EH (cell line): ENCODE data around the gene BAHCC1.

Experiments
- DNase-seq: peaks from one replicate; pipeline ENCODE4 v3.0.0-alpha.2; 2015; ENCODE audit warnings: low read depth

Gene BAHCC1

GRCh38 chr17:81443269-81443668 lies 48.0 kb downstream of the BAHCC1 start:
- no peak for DNase-seq

- no peak for DNase-seq
These were observed 49.5 kb downstream of the BAHCC1 start for GRCh38 chr17:81444610-81445339.

DNA sequence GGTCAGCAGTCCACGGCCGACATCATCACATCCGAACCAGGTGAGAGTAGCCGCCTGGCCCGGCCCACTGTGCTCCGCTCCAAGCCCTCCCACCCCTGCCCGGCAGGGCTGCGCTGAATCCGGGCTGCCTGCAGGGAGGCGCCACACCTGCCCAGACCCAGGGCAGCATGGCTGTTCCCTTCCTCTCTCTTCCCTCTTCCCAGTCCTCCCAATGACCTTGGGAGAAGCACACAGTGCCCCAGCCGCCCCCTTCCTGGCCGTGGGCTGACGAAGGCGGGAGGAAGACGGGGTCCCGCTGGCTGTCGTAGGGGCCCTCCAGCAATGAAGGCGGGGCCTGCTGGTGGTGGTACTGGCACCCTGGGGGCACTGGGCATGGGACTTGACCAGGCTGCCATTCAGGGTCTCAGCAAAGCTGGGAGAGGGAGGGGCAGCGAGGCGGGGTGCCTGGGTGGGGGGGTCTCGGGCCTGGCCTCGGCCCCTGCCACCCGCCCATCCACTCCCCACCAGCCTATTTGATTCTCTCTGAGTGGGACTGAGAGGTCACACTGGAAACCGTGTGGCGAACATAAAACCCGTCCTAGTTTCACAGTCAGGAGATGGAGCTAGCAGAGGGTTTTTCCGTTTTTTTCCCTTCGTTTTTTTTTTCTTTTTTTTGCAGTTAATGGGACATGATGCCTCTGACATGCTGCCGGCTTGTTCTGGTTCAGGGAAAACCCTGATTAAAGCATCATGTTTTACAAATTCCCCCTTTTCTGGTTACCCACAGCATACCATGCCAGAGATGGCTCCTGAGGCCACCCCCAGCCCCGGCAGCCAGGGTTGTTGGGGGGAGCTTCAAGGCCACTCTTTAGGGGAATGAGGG lies 50.6 kb downstream of the BAHCC1 start:
- no peak for DNase-seq

- no peak for DNase-seq
These were observed 52.2 kb downstream of the BAHCC1 start for GRCh38 chr17:81447331-81447933.

- no peak for DNase-seq
These were observed 53.2 kb downstream of the BAHCC1 start for GRCh38 chr17:81448442-81448841.

GRCh38 chr17:81448950-81449349 lies 53.7 kb downstream of the BAHCC1 start:
- DNase-seq, result no peak

GRCh38 chr17:81449351-81449750 lies 54.1 kb downstream of the BAHCC1 start:
- no peak for DNase-seq

DNA sequence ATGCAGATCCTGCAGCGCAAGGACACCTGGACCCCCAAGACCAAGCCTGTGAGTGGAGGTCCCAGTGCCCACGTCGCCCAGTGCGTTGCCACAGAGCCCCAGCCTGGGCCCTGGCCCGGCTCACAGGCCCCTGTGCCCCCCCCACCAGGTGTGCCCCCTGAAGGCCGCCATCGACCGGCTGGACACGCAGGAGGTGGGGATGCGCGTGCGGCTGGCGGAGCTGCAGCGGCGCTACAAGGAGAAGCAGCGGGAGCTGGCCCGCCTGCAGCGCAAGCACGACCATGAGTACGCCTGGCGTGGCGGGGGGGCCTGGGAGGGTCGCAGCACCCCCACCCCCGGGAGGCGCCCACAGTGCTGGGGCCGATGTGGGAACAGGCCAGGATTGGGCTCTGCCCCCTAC lies 56.6 kb downstream of the BAHCC1 start:
- DNase-seq, result no peak

- no peak for DNase-seq
These were observed 57.3 kb downstream of the BAHCC1 start for GRCh38 chr17:81452551-81452950.

DNA sequence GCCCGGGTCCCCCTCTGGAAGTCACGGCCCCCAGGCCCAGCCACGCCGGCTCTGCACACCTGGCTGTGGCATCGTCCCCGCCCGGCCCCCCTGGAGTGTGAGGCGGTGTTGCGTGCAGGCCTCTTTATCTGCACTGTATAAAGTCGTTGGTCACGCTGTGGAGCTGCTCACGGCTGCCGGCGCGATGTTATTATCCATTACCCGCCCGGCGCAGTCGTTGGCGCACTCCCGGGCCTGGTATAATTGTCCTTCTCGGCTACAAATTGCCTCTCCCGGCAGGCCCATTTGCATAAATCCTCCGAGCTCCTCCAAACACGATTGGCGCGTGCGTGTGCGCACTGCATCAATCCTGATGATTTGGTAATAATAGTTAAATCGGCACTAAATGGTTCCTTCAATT lies 57.8 kb downstream of the BAHCC1 start:
- DNase-seq, result no peak

GRCh38 chr17:81453712-81454111 lies 58.5 kb downstream of the BAHCC1 start:
- no peak for DNase-seq

DNA sequence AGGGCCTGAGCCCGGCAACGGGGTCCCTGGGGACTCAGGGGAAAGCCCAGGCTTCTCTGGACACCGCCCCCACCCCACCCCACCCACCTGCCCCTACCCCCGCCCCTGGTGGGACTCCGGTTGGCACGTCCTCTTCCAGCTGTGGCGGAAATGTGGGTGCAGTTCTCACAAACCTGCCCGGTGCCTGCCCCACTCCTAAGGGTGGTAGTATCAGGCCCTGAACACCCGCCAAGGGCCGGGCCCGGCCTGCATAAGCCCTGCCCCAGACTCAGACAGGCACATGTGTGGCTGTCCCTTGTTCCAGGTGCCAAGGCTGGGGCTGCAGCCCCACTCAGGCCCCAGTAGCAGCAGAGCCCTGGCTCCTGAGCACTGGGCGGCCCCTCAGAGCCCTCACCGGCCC lies 59.2 kb downstream of the BAHCC1 start:
- DNase-seq, result no peak

- DNase-seq, result no peak
These were observed 60.1 kb downstream of the BAHCC1 start for GRCh38 chr17:81455387-81455786.

- DNase-seq, result no peak
These were observed 60.8 kb downstream of the BAHCC1 start for GRCh38 chr17:81456091-81456490.

- no peak for DNase-seq
These were observed 61.5 kb downstream of the BAHCC1 start for GRCh38 chr17:81456798-81457197.

DNA sequence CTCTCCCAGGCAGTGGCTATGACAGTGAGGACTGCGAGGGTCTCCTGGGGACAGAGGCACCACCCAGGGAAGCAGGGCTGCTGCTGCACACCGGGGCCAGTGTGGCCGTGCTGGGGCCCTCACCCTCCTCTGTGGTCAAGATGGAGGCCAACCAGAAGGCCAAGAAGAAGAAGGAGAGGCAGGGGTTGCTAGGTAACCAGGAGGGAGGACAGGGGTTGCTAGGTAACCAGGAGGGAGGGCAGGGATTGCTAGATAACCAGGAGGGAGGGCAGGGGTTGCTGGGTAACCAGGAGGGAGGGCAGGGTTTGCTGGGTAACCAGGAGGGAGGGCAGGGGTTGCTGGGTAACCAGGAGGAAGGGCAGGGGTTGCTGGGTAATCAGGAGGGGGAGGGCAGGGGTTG lies 62.1 kb downstream of the BAHCC1 start:
- DNase-seq, result no peak

- DNase-seq, result no peak
These were observed 62.8 kb downstream of the BAHCC1 start for GRCh38 chr17:81457917-81458555.

- no peak for DNase-seq
These were observed 63.4 kb downstream of the BAHCC1 start for GRCh38 chr17:81458628-81459027.

- no peak for DNase-seq
These were observed 64.0 kb downstream of the BAHCC1 start for GRCh38 chr17:81459224-81459623.

GRCh38 chr17:81459864-81460263 lies 64.6 kb downstream of the BAHCC1 start:
- DNase-seq, result no peak

- DNase-seq, result no peak
These were observed 65.7 kb downstream of the BAHCC1 start for GRCh38 chr17:81460856-81461460.
